NB4 (cell line): ENCODE data around the gene MAST4.

Source experiments
- CTCF ChIP-seq: IDR thresholded peaks from one replicate; pipeline ENCODE4 v1.5.1; 2012; ENCODE audit warnings: low read depth, low read length
- MYC ChIP-seq: IDR thresholded peaks from 2 replicates; pipeline ENCODE4 v1.6.1; 2011; ENCODE audit warnings: low read depth, low read length
- POLR2A ChIP-seq: IDR thresholded peaks from 2 replicates; pipeline ENCODE4 v1.6.1; 2011; ENCODE audit warnings: mild to moderate bottlenecking; ENCODE audit not compliant: insufficient read length; ENCODE audit errors: extremely low read depth

DNA sequence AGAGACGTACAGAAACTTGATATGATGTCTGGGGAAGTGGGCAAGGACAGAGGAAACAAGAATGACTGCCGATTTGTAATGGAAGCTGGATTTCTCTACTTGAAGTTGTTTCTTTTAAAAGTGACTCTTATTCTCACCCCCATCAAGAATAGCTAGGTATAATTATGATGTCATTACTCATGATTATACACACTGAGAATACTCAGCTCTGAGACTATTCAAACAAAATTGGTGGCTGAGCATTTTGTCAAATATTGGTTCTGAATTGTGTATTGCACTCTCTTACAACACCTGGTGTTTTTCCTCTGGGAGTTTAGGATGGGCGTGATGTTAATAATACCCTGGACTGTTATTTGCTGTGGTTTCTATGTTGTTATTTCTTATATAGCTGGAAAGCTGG is 46.3 kb downstream of the MAST4 start:
- TF ChIP-seq CTCF (no peak), POLR2A (no peak), MYC (no peak)
